ENCODE measurements around the gene RNASEH1. TPM values are rescaled to one million over a fixed set of nuclear protein-coding genes. Genes with fewer than 3 reads are reported as not detected.

Gene RNASEH1
- total and polyA plus RNA-seq, 2 of the 13 experiments (the other 11 are each of a cell fraction or from before 2014, with no cell fraction given): 14.5 to 57.4 TPM

DNA sequence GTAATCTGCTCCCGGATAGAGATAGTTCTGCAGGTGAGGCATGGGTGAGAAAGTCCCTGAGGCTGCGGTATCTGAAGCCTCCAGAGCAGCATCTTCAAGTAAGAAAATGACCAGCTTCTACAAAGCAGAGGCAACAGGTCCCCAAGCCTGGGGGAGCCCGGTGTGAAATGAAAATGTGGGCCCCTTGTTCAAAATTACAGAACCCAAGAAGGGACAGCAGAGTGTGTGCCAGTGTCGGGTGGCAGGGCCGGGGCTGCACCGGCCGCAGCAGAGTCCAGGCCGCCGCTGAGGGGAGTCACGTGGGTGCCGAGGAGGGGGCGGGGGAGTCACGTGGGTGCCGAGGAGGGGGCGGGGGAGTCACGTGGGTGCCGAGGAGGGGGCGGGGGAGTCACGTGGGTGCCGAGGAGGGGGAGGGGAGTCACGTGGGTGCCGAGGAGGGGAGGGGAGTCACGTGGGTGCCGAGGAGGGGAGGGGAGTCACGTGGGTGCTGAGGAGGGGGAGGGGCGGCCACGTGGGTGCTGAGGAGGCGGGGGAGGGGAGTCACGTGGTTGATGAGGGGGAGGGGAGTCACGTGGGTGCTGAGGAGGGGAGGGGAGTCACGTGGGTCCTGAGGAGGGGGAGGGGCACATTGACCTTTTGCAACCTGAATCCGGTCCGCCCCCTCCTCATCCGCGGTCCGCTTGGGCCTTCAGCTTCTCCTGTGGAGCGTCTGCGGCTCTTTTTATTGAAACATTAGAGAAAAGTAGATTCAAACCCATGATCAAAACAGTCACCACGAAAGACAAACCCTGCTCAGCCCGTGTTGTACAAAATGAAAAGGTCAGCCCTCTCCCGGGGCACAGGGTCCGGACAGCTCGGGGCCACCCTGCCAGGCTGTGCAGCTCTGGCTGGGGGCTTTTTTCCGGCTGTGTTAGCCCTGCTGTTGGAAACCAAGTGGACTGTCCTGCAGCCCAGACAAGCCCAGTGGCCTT is 47.1 kb upstream of the RNASEH1 start (continued):
- TF ChIP-seq TFDP2 (CRISPR knock-in tag; IDR thresholded peaks at IDR 0.05) (no peak), ZNF737 (CRISPR knock-in tag; IDR thresholded peaks at IDR 0.05; ENCODE audit: borderline replicate concordance) (no peak), YY1 (IDR thresholded peaks at IDR 0.05; ENCODE audit: insufficient read depth, insufficient replicate concordance, low read depth, low read length) (peak; percentile 25), ZNF777 (CRISPR knock-in tag; IDR thresholded peaks at IDR 0.05) (no peak), ELK4 (CRISPR knock-in tag; IDR thresholded peaks at IDR 0.05; ENCODE audit: borderline replicate concordance) (no peak), IKZF4 (CRISPR knock-in tag; IDR thresholded peaks at IDR 0.05; ENCODE audit: borderline replicate concordance, low read depth, not compliant biosample characterization) (no peak), FIP1L1 (IDR thresholded peaks at IDR 0.05; ENCODE audit: borderline replicate concordance, insufficient read depth, low read depth, low read length) (no peak), ZIK1 (CRISPR knock-in tag; IDR thresholded peaks at IDR 0.05; ENCODE audit: borderline replicate concordance, low read depth) (no peak), ZNF557 (CRISPR knock-in tag; IDR thresholded peaks at IDR 0.05) (no peak), HIVEP1 (CRISPR knock-in tag; IDR thresholded peaks at IDR 0.05) (no peak; the same call in 1 of the 2 replicates), KMT2A (CRISPR knock-in tag; IDR thresholded peaks at IDR 0.05) (no peak), TCF7L2 (IDR thresholded peaks at IDR 0.05; ENCODE audit: low read depth, low read length) (no peak), ZNF225 (CRISPR knock-in tag; IDR thresholded peaks at IDR 0.05) (no peak), ZMYM2 (CRISPR knock-in tag; IDR thresholded peaks at IDR 0.05) (no peak)
- TF ChIP-seq, protein P1, sequence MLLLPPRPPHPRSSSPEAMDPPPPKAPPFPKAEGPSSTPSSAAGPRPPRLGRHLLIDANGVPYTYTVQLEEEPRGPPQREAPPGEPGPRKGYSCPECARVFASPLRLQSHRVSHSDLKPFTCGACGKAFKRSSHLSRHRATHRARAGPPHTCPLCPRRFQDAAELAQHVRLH (CRISPR knock-in tag; IDR thresholded peaks at IDR 0.05; ENCODE audit: borderline replicate concordance, low read depth): no peak
- TF ChIP-seq, protein P2, sequence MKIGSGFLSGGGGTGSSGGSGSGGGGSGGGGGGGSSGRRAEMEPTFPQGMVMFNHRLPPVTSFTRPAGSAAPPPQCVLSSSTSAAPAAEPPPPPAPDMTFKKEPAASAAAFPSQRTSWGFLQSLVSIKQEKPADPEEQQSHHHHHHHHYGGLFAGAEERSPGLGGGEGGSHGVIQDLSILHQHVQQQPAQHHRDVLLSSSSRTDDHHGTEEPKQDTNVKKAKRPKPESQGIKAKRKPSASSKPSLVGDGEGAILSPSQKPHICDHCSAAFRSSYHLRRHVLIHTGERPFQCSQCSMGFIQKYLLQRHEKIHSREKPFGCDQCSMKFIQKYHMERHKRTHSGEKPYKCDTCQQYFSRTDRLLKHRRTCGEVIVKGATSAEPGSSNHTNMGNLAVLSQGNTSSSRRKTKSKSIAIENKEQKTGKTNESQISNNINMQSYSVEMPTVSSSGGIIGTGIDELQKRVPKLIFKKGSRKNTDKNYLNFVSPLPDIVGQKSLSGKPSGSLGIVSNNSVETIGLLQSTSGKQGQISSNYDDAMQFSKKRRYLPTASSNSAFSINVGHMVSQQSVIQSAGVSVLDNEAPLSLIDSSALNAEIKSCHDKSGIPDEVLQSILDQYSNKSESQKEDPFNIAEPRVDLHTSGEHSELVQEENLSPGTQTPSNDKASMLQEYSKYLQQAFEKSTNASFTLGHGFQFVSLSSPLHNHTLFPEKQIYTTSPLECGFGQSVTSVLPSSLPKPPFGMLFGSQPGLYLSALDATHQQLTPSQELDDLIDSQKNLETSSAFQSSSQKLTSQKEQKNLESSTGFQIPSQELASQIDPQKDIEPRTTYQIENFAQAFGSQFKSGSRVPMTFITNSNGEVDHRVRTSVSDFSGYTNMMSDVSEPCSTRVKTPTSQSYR (CRISPR knock-in tag; IDR thresholded peaks at IDR 0.05; ENCODE audit: borderline replicate concordance): peak; percentile 96
- TF ChIP-seq, protein P3, sequence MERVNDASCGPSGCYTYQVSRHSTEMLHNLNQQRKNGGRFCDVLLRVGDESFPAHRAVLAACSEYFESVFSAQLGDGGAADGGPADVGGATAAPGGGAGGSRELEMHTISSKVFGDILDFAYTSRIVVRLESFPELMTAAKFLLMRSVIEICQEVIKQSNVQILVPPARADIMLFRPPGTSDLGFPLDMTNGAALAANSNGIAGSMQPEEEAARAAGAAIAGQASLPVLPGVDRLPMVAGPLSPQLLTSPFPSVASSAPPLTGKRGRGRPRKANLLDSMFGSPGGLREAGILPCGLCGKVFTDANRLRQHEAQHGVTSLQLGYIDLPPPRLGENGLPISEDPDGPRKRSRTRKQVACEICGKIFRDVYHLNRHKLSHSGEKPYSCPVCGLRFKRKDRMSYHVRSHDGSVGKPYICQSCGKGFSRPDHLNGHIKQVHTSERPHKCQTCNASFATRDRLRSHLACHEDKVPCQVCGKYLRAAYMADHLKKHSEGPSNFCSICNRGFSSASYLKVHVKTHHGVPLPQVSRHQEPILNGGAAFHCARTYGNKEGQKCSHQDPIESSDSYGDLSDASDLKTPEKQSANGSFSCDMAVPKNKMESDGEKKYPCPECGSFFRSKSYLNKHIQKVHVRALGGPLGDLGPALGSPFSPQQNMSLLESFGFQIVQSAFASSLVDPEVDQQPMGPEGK (CRISPR knock-in tag; IDR thresholded peaks at IDR 0.05): peak; percentile 55; the same call in 1 of the 2 replicates

Measured in HepG2 (cell line).